OCI-LY3 (cell line): ENCODE results near the gene RAP1GAP.

Experiments
- H2AFZ ChIP-seq: fragments of 200-600, 300-600 bp; shearing (Covaris generic); 2 replicates; pipeline ENCODE4 v1.6.0; 2014; ENCODE audit warnings: antibody characterized with exemption, low read depth, low read length
- H3K27ac ChIP-seq: fragments of 200-600, 300-600 bp; sonication (generic); 2 replicates; pipeline ENCODE4 v1.5.1; 2014; ENCODE audit warnings: mild to moderate bottlenecking, low read length, moderate library complexity, mixed read lengths
- H3K27me3 ChIP-seq: fragments of 200-600, 300-600 bp; sonication (generic); 2 replicates; pipeline ENCODE4 v1.6.1; 2014; ENCODE audit warnings: low read depth, low read length, mixed read lengths
- H3K36me3 ChIP-seq: fragments of 200-600, 300-600 bp; sonication (generic); replicated peaks from 2 replicates; pipeline ENCODE3; 2014; ENCODE audit warnings: low read depth, low read length, mixed read lengths
- H3K4me1 ChIP-seq: fragments of 300-600, 200-600 bp; sonication (generic); 2 replicates; pipeline ENCODE4 v1.6.1; 2014; ENCODE audit warnings: low read length, mixed read lengths
- H3K4me2 ChIP-seq: fragments of 200-600, 300-600 bp; sonication (generic); 2 replicates; pipeline ENCODE4 v1.6.1; 2014; ENCODE audit warnings: low read length, mixed read lengths
- H3K4me3 ChIP-seq: fragments of 300-600, 200-600 bp; sonication (generic); 2 replicates; pipeline ENCODE4 v1.5.1; 2014; ENCODE audit warnings: antibody characterized with exemption, mild to moderate bottlenecking, low read length, moderate library complexity
- H3K79me2 ChIP-seq: fragments of 300-600, 200-600 bp; shearing (Covaris generic); 2 replicates; pipeline ENCODE4 v1.6.1; 2014; ENCODE audit warnings: mild to moderate bottlenecking, low read length, mixed read lengths
- H3K9ac ChIP-seq: fragments of 300-600, 200-600 bp; shearing (Covaris generic); 2 replicates; pipeline ENCODE4 v1.6.0; 2014; ENCODE audit warnings: mild to moderate bottlenecking, low read length, moderate library complexity
- H3K9me3 ChIP-seq: fragments of 200-600, 300-600 bp; shearing (Covaris generic); 2 replicates; pipeline ENCODE4 v1.6.1; 2014; ENCODE audit warnings: low read length, mixed read lengths; ENCODE audit not compliant: insufficient read depth
- H4K20me1 ChIP-seq: fragments of 200-600, 300-600 bp; sonication (generic); 2 replicates; pipeline ENCODE4 v1.6.1; 2016; ENCODE audit warnings: low read length, mixed read lengths; ENCODE audit not compliant: insufficient read depth
- CTCF ChIP-seq: fragments of 200-600, 300-600 bp; sonication (generic); IDR thresholded peaks from 2 replicates; pipeline ENCODE4 v1.5.1; 2014; ENCODE audit warnings: antibody characterized with exemption, low read length, low read depth
- EZH2phosphoT487 ChIP-seq: fragments of 200-600 bp; shearing (Covaris generic); IDR thresholded peaks from 2 replicates; pipeline ENCODE4 v1.6.1; 2018; ENCODE audit warnings: antibody characterized with exemption, mixed run types, low read depth

Gene RAP1GAP

GRCh38 chr1:21669258-21670058 lies at the start of gene RAP1GAP:
Gene RAP1GAP, minus strand, starts transcription at chr1:21669357. Its CDS starts 49,325 bp downstream, at chr1:21620032.
- no peak within 1 kb of the TSS for H3K9ac ChIP-seq
- no peak within 1 kb of the TSS for H3K4me3 ChIP-seq
- TF ChIP-seq CTCF (no peak), EZH2phosphoT487 (no peak)
- no peak within 1 kb of the TSS for H3K27ac ChIP-seq
- no peaks in the 10 kb centered on the region for H3K36me3 ChIP-seq
- H3K4me2 ChIP-seq, result no peak within 1 kb of the TSS
- no peaks in the 10 kb centered on the region for H3K27me3 ChIP-seq
- H2AFZ ChIP-seq, result no peak within 1 kb of the TSS
- no peaks in the 10 kb centered on the region for H4K20me1 ChIP-seq
- no peaks in the 10 kb centered on the region for H3K79me2 ChIP-seq
- H3K9me3 ChIP-seq, result no peaks in the 10 kb centered on the region
- H3K4me1 ChIP-seq, result no peaks in the 10 kb centered on the region

- Histone ChIP-seq H3K27me3 (no peaks in the 10 kb centered on the region), H3K36me3 (peaks cover 21% of the 10 kb centered on the region), H3K4me3 (no peak overlapping the region), H3K79me2 (no peaks in the 10 kb centered on the region), H3K4me2 (no peak overlapping the region), H3K9ac (no peak overlapping the region), H3K4me1 (no peaks in the 10 kb centered on the region), H3K9me3 (no peaks in the 10 kb centered on the region), H2AFZ (no peak overlapping the region), H4K20me1 (no peaks in the 10 kb centered on the region), H3K27ac (no peak overlapping the region)
- no peak for TF ChIP-seq EZH2phosphoT487
- no peak for TF ChIP-seq CTCF
These were observed 47.0 kb upstream of the RAP1GAP start for GRCh38 chr1:21716169-21716568.

GRCh38 chr1:21707891-21708290 lies 38.7 kb upstream of the RAP1GAP start:
- no peaks in the 10 kb centered on the region for H3K27me3 ChIP-seq
- H3K27ac ChIP-seq, result no peak overlapping the region
- peaks cover 21% of the 10 kb centered on the region for H3K36me3 ChIP-seq
- no peaks in the 10 kb centered on the region for H3K79me2 ChIP-seq
- no peak overlapping the region for H2AFZ ChIP-seq
- H3K9ac ChIP-seq, result no peak overlapping the region
- H4K20me1 ChIP-seq, result no peaks in the 10 kb centered on the region
- H3K9me3 ChIP-seq, result no peaks in the 10 kb centered on the region
- no peak for TF ChIP-seq EZH2phosphoT487
- no peak for TF ChIP-seq CTCF
- H3K4me3 ChIP-seq, result no peak overlapping the region
- no peak overlapping the region for H3K4me2 ChIP-seq
- no peaks in the 10 kb centered on the region for H3K4me1 ChIP-seq

- H2AFZ ChIP-seq, result no peak overlapping the region
- no peak overlapping the region for H3K9ac ChIP-seq
- no peak overlapping the region for H3K27ac ChIP-seq
- H3K4me2 ChIP-seq, result no peak overlapping the region
- no peaks in the 10 kb centered on the region for H4K20me1 ChIP-seq
- H3K9me3 ChIP-seq, result no peaks in the 10 kb centered on the region
- no peaks in the 10 kb centered on the region for H3K27me3 ChIP-seq
- TF ChIP-seq EZH2phosphoT487 (no peak), CTCF (no peak)
- no peak overlapping the region for H3K4me3 ChIP-seq
- H3K79me2 ChIP-seq, result no peaks in the 10 kb centered on the region
- peaks cover 25% of the 10 kb centered on the region for H3K36me3 ChIP-seq
- no peaks in the 10 kb centered on the region for H3K4me1 ChIP-seq
These were observed 38.1 kb upstream of the RAP1GAP start for GRCh38 chr1:21707086-21707840.
